Activated naive CD8-positive, alpha-beta T cell treated with anti-CD3 and anti-CD28 coated beads, Interleukin-2, amount 50 U/mL, for 24 hours (primary cell): Measurements from ENCODE around the gene PCNT.

Experiments
- ATAC-seq: fragments of 150-1000 bp; cut with Tn5 transposase; one replicate; pipeline ENCODE4 v1.10.0; 2021
- DNase-seq: peaks from one replicate; pipeline ENCODE4 v3.0.0; 2021
- H3K27ac Mint-ChIP-seq: one replicate; pipeline ENCODE4 v1.8.0; 2021; ENCODE audit warnings: mild to moderate bottlenecking, mixed read lengths
- H3K27me3 Mint-ChIP-seq: one replicate; pipeline ENCODE4 v1.8.0; 2021; ENCODE audit warnings: mixed read lengths
- H3K36me3 Mint-ChIP-seq: one replicate; pipeline ENCODE4 v1.8.0; 2021; ENCODE audit warnings: low read depth, mixed read lengths
- H3K4me1 Mint-ChIP-seq: one replicate; pipeline ENCODE4 v1.8.0; 2021; ENCODE audit warnings: mixed read lengths
- H3K4me3 Mint-ChIP-seq: one replicate; pipeline ENCODE4 v1.8.0; 2021; ENCODE audit warnings: mild to moderate bottlenecking, moderate library complexity, mixed read lengths
- H3K9me3 Mint-ChIP-seq: one replicate; pipeline ENCODE4 v1.8.0; 2021; ENCODE audit warnings: mixed read lengths

Gene PCNT

GRCh38 chr21:46344219-46344915 lies 20.4 kb downstream of the PCNT start:
- H3K9me3 Mint-ChIP-seq = no peaks in the 10 kb centered on the region
- H3K27me3 Mint-ChIP-seq = no peaks in the 10 kb centered on the region
- H3K36me3 Mint-ChIP-seq = peaks cover 42% of the 10 kb centered on the region
- no peak for ATAC-seq
- no peak overlapping the region for H3K4me3 Mint-ChIP-seq
- DNase-seq = no peak
- peaks cover 5% of the 10 kb centered on the region for H3K4me1 Mint-ChIP-seq
- H3K27ac Mint-ChIP-seq = no peak overlapping the region

- Mint-ChIP-seq H3K4me1 (peaks cover 5% of the 10 kb centered on the region), H3K4me3 (no peak overlapping the region), H3K27me3 (no peaks in the 10 kb centered on the region), H3K27ac (no peak overlapping the region), H3K36me3 (peaks cover 39% of the 10 kb centered on the region), H3K9me3 (no peaks in the 10 kb centered on the region)
- DNase-seq (no peak), ATAC-seq (no peak)
Observed at GRCh38 chr21:46345861-46346260, 21.9 kb downstream of the PCNT start.

GRCh38 chr21:46346296-46347202 lies 22.6 kb downstream of the PCNT start:
- Mint-ChIP-seq H3K27ac (no peak overlapping the region), H3K4me3 (no peak overlapping the region), H3K27me3 (no peaks in the 10 kb centered on the region), H3K9me3 (no peaks in the 10 kb centered on the region), H3K4me1 (peaks cover 3% of the 10 kb centered on the region), H3K36me3 (peaks cover 43% of the 10 kb centered on the region)
- no peak for ATAC-seq
- no peak for DNase-seq

GRCh38 chr21:46347203-46347550 lies 23.2 kb downstream of the PCNT start:
- H3K4me3 Mint-ChIP-seq = no peak overlapping the region
- H3K4me1 Mint-ChIP-seq = peaks cover 3% of the 10 kb centered on the region
- DNase-seq (no peak), ATAC-seq (no peak)
- peaks cover 43% of the 10 kb centered on the region for H3K36me3 Mint-ChIP-seq
- H3K27me3 Mint-ChIP-seq = no peaks in the 10 kb centered on the region
- no peak overlapping the region for H3K27ac Mint-ChIP-seq
- H3K9me3 Mint-ChIP-seq = no peaks in the 10 kb centered on the region

DNA sequence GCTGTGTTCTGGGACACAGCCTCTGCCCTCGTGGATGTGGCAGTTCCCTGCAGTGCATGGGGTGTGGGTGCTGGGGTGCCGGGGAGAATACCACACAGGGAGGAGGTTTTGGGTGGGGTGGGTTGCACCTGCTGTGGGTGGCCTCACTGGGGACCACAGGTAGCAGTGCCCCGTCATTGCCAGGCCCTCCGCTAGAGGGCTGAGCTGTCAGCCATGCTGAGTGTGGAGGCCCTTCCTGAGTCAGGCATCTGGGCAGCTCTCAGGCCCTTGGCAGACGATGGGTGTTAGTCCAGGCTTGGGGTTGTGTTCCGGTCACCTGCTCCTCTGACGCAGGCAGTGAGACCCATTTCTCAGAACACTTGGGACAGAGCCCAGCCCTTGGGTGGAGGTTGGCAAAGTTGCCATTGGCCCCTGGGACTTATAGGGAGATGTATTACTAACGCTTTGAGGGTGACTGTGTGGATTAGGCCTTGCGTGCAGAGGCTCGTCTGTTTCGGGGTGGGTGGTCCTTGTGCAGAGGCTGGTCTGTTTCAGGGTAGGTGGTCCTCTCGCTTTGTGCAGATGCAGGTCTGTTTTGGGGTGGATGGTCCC lies 23.9 kb downstream of the PCNT start:
- DNase-seq (no peak), ATAC-seq (no peak)
- no peaks in the 10 kb centered on the region for H3K27me3 Mint-ChIP-seq
- H3K27ac Mint-ChIP-seq = no peak overlapping the region
- no peak overlapping the region for H3K4me3 Mint-ChIP-seq
- no peaks in the 10 kb centered on the region for H3K9me3 Mint-ChIP-seq
- peaks cover 41% of the 10 kb centered on the region for H3K36me3 Mint-ChIP-seq
- H3K4me1 Mint-ChIP-seq = peaks cover 3% of the 10 kb centered on the region

DNA sequence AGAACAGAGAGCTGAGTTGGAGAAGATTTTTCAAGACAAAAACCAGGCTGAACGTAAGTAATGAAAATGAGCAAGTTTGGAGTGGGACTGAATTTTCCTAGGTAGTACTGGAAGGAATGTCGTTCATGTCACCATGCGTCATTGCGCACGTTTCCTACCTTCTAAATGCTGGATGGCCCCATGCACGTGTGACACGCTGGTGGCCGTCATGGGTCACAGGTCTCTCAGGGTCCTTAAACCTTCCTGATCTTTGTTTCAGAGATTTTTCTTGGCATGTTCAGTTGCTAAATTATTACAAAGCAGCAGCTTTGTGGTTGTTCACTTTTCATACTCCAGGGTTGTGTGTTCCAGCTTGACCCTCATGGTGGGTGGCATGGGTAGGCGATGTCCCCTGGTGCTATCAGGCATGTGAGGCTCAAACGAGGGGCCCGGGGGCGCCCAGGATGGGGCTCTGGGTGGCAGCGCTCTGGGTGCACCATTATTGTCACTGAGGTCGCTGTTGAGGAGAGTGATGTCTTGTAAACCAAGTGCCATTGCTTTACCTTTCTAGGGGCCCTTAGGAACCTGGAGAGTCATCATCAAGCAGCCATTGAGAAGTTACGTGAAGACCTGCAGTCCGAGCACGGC lies 25.3 kb downstream of the PCNT start:
- H3K4me3 Mint-ChIP-seq = no peak overlapping the region
- H3K9me3 Mint-ChIP-seq = no peaks in the 10 kb centered on the region
- ATAC-seq = no peak
- no peak overlapping the region for H3K27ac Mint-ChIP-seq
- no peaks in the 10 kb centered on the region for H3K27me3 Mint-ChIP-seq
- no peak for DNase-seq
- peaks cover 38% of the 10 kb centered on the region for H3K36me3 Mint-ChIP-seq
- no peaks in the 10 kb centered on the region for H3K4me1 Mint-ChIP-seq

DNA sequence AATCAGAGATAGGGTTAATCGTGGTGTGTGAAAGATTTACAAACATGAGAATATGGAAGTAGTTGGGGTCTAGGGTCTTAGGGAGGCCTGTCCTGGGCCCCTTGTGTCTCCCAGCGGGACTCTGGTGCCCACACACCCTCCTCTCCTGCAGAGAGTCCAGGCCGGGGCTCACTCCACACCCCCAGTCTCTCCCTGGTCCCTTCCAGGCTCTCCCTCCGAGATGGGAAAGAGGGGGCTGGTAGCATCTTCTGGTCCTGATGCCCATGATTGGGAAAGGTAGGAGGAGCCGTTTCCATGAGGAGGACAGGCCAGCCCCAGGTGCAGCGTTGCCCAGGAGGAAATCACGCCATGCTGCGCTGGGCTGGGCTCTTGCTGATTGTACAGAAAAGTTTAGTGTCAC lies 26.6 kb downstream of the PCNT start:
- Mint-ChIP-seq H3K9me3 (no peaks in the 10 kb centered on the region), H3K27me3 (no peaks in the 10 kb centered on the region), H3K4me1 (peaks cover 5% of the 10 kb centered on the region), H3K4me3 (no peak overlapping the region), H3K36me3 (peaks cover 36% of the 10 kb centered on the region), H3K27ac (no peak overlapping the region)
- ATAC-seq = no peak
- DNase-seq = no peak

- H3K27ac Mint-ChIP-seq = no peak overlapping the region
- no peak for ATAC-seq
- H3K4me3 Mint-ChIP-seq = no peak overlapping the region
Observed at GRCh38 chr21:46350981-46351380, 27.0 kb downstream of the PCNT start.

GRCh38 chr21:46351476-46352163 lies 27.7 kb downstream of the PCNT start:
- DNase-seq (no peak), ATAC-seq (no peak)
- peaks cover 29% of the 10 kb centered on the region for H3K36me3 Mint-ChIP-seq
- no peak overlapping the region for H3K4me3 Mint-ChIP-seq
- no peak overlapping the region for H3K27ac Mint-ChIP-seq
- peaks cover 5% of the 10 kb centered on the region for H3K4me1 Mint-ChIP-seq
- no peaks in the 10 kb centered on the region for H3K27me3 Mint-ChIP-seq
- no peaks in the 10 kb centered on the region for H3K9me3 Mint-ChIP-seq

More at GRCh38 chr21:46350981-46351380, 27.0 kb downstream of the PCNT start:
- Mint-ChIP-seq H3K9me3 (no peaks in the 10 kb centered on the region), H3K27me3 (no peaks in the 10 kb centered on the region), H3K4me1 (peaks cover 5% of the 10 kb centered on the region), H3K36me3 (peaks cover 33% of the 10 kb centered on the region)
- no peak for DNase-seq

GRCh38 chr21:46352164-46352515 lies 28.2 kb downstream of the PCNT start:
- no peak for DNase-seq
- Mint-ChIP-seq H3K4me1 (peaks cover 5% of the 10 kb centered on the region), H3K27me3 (no peaks in the 10 kb centered on the region), H3K9me3 (no peaks in the 10 kb centered on the region), H3K27ac (no peak overlapping the region), H3K36me3 (peaks cover 27% of the 10 kb centered on the region), H3K4me3 (no peak overlapping the region)
- no peak for ATAC-seq

GRCh38 chr21:46352913-46353312 lies 29.0 kb downstream of the PCNT start:
- Mint-ChIP-seq H3K4me3 (no peak overlapping the region), H3K36me3 (peaks cover 31% of the 10 kb centered on the region), H3K27ac (no peak overlapping the region), H3K27me3 (no peaks in the 10 kb centered on the region), H3K9me3 (no peaks in the 10 kb centered on the region), H3K4me1 (peaks cover 5% of the 10 kb centered on the region)
- no peak for DNase-seq
- ATAC-seq = no peak

- Mint-ChIP-seq H3K4me1 (peaks cover 5% of the 10 kb centered on the region), H3K9me3 (no peaks in the 10 kb centered on the region), H3K4me3 (no peak overlapping the region), H3K27me3 (no peaks in the 10 kb centered on the region), H3K36me3 (peaks cover 36% of the 10 kb centered on the region), H3K27ac (no peak overlapping the region)
- no peak for DNase-seq
- ATAC-seq = no peak
Observed at GRCh38 chr21:46354046-46354445, 30.1 kb downstream of the PCNT start.

- no peaks in the 10 kb centered on the region for H3K9me3 Mint-ChIP-seq
- no peaks in the 10 kb centered on the region for H3K27me3 Mint-ChIP-seq
- H3K4me3 Mint-ChIP-seq = no peak overlapping the region
- peaks cover 5% of the 10 kb centered on the region for H3K4me1 Mint-ChIP-seq
- DNase-seq (no peak), ATAC-seq (no peak)
- no peak overlapping the region for H3K27ac Mint-ChIP-seq
- H3K36me3 Mint-ChIP-seq = peaks cover 35% of the 10 kb centered on the region
Observed at GRCh38 chr21:46354518-46354917, 30.6 kb downstream of the PCNT start.
